A549 treated with AZD9567 at 1 μM for 4 hours (cell line): ENCODE results near the gene IMP4. TPM values are rescaled to one million over a fixed set of nuclear protein-coding genes. Genes with fewer than 3 reads are reported as not detected.

ENCODE experiments used
- total RNA-seq: library from RNA; stranded (reverse); fragments of 200-300 nt; extraction: Qiagen RNA extraction; gene quantifications from 5 replicates; pipeline ENCODE4 v1.2.3, GENCODE V29; 2022; ENCODE audit not compliant: insufficient read depth

IMP4 gene
- total RNA-seq = 163 to 189 TPM (median 184 TPM) in 5 replicates

GRCh38 chr2:130342533-130343275, at the start of gene IMP4:
Gene IMP4 (plus strand): TSS chr2:130342897. CDS start chr2:130342933, 36 bp downstream.

GRCh38 chr2:130355578-130356431, 13.1 kb downstream of the IMP4 start, which contains the start of gene PTPN18:
Gene PTPN18 (plus strand): TSS chr2:130356056. CDS start chr2:130356108, 52 bp downstream.

Other genes with a start within 250 kb of the IMP4 start
- 0.02 TPM in 1 of 5 replicates, not detected in the others for gene POTEF, start 213.7 kb upstream of the IMP4 start, total RNA-seq
- gene CCDC74B, start 197.8 kb upstream of the IMP4 start, total RNA-seq = 5.4 to 7.1 TPM (median 6.3 TPM) in 5 replicates
- 75.1 to 81.1 TPM (median 78.8 TPM) in 5 replicates for gene SMPD4, start 161.3 kb upstream of the IMP4 start, total RNA-seq
- gene MZT2B, start 160.6 kb upstream of the IMP4 start, total RNA-seq = 201 to 465 TPM (median 420 TPM) in 5 replicates
- 2.0 to 2.9 TPM (median 2.9 TPM) in 4 of 5 replicates, not detected in the other for gene TUBA3E, start 144.5 kb upstream of the IMP4 start, total RNA-seq
- 29.0 to 31.1 TPM (median 30.7 TPM) in 5 replicates for gene PTPN18, start 13.2 kb downstream of the IMP4 start, total RNA-seq
- gene POTEI, start 166.4 kb downstream of the IMP4 start, total RNA-seq = 0.02 TPM in 1 of 5 replicates, not detected in the others
- gene CFC1B, start 178.3 kb downstream of the IMP4 start, total RNA-seq = not detected in 5 replicates